HepG2 (cell line): ENCODE data around the gene M1AP. TPM values are rescaled to one million over a fixed set of nuclear protein-coding genes. Genes with fewer than 3 reads are reported as not detected.

Source experiments
- CC2D1A ChIP-seq: sonication (generic); formaldehyde crosslinking; IDR thresholded peaks from 2 replicates; pipeline ENCODE4 v1.8.1; 2023; ENCODE audit warnings: mild to moderate bottlenecking, missing genetic modification reagents
- DMAP1 ChIP-seq: IDR thresholded peaks from 2 replicates; pipeline ENCODE4 v1.6.1; 2016
- LCORL ChIP-seq, 2 experiments: fragments of 450-650 bp in 1 of 2; sonication (generic) in 1 of 2; formaldehyde crosslinking in 1 of 2; IDR thresholded peaks; 2 replicates each; pipeline versions ENCODE4 v1.5.0 to v1.6.1; 2017 to 2020; ENCODE audit warnings: antibody characterized with exemption in 1 of 2, missing genetic modification reagents in 1 of 2
- NR3C1 ChIP-seq: sonication (generic); formaldehyde crosslinking; IDR thresholded peaks from 2 replicates; pipeline ENCODE4 v1.4.0; 2020; ENCODE audit warnings: missing genetic modification reagents
- SMAD1 ChIP-seq: sonication (generic); formaldehyde crosslinking; IDR thresholded peaks from 2 replicates; pipeline ENCODE4 v1.4.0; 2020; ENCODE audit warnings: missing genetic modification reagents, low read depth, mild to moderate bottlenecking, borderline replicate concordance
- SNRNP70 ChIP-seq: fragments of 200-400 bp; formaldehyde crosslinking; IDR thresholded peaks from 2 replicates; pipeline ENCODE4 v1.6.1; 2017; ENCODE audit warnings: mild to moderate bottlenecking, low read depth, low read length, moderate library complexity
- SSRP1 ChIP-seq: IDR thresholded peaks from 2 replicates; pipeline ENCODE4 v1.6.1; 2016; ENCODE audit warnings: control low read depth
- TERF1 ChIP-seq: sonication (generic); formaldehyde crosslinking; IDR thresholded peaks from 2 replicates; pipeline ENCODE4 v1.8.0; 2022; ENCODE audit warnings: mild to moderate bottlenecking, missing genetic modification reagents, moderate library complexity
- ZFY ChIP-seq: sonication (generic); formaldehyde crosslinking; IDR thresholded peaks from 2 replicates; pipeline ENCODE4 v1.4.0; 2020; ENCODE audit warnings: missing genetic modification reagents
- ZNF280D ChIP-seq: sonication (generic); formaldehyde crosslinking; IDR thresholded peaks from 2 replicates; pipeline ENCODE4 v1.5.1; 2020; ENCODE audit warnings: mild to moderate bottlenecking, missing genetic modification reagents
- ZNF589 ChIP-seq: sonication (generic); formaldehyde crosslinking; conservative IDR thresholded peaks from 2 replicates; pipeline ENCODE4 v1.8.0; 2022; ENCODE audit warnings: mild to moderate bottlenecking, moderate library complexity, missing genetic modification reagents
- ZNF644 ChIP-seq: IDR thresholded peaks from 2 replicates; pipeline ENCODE4 v1.6.1; 2016; ENCODE audit warnings: low read depth
- ZNF713 ChIP-seq: sonication (generic); formaldehyde crosslinking; IDR thresholded peaks from 2 replicates; pipeline ENCODE4 v1.4.0; 2020; ENCODE audit warnings: mild to moderate bottlenecking, missing genetic modification reagents
- ZNF772 ChIP-seq: sonication (generic); formaldehyde crosslinking; IDR thresholded peaks from 2 replicates; pipeline ENCODE4 v1.5.0; 2020; ENCODE audit warnings: mild to moderate bottlenecking, missing genetic modification reagents
- polyA plus RNA-seq, 8 experiments: library from polyadenylated mRNA; depleted of rRNA in 3 of 8; stranded (reverse) in 7 of 8; unstranded in 1 of 8; fragments of >200 nt; fragmentation: Illumina TruSeq in 4 of 8; extraction: Trizol in 4 of 8; gene quantifications; 2 replicates each; pipeline versions ENCODE4 v1.2.1 to v1.2.3, GENCODE V29; 2011 to 2016; ENCODE audit warnings: low read depth in 4 of 8, missing spikeins in 1 of 8, mixed read lengths in 1 of 8; ENCODE audit not compliant: insufficient read depth in 1 of 8
- total RNA-seq, 5 experiments: library from RNA; depleted of rRNA; stranded (reverse); fragments of >200 nt; fragmentation: Illumina TruSeq; extraction: Trizol; gene quantifications; 2 replicates each; pipeline ENCODE4 v1.2.3, GENCODE V29; 2016; ENCODE audit warnings: low read depth in 1 of 5
- TF ChIP-seq, protein P1 (sequence below), 2 experiments: sonication (generic) in 1 of 2; formaldehyde crosslinking in 1 of 2; IDR thresholded peaks; 2 replicates each; pipeline versions ENCODE4 v1.4.0 to v1.6.1; 2016 to 2020; ENCODE audit warnings: borderline replicate concordance in 1 of 2, low read depth in 1 of 2, mild to moderate bottlenecking in 1 of 2, missing genetic modification reagents in 1 of 2
- TF ChIP-seq, protein P2 (sequence below): sonication (generic); formaldehyde crosslinking; IDR thresholded peaks from 2 replicates; pipeline ENCODE4 v1.4.0; 2020; ENCODE audit warnings: missing genetic modification reagents

M1AP gene
- total and polyA plus RNA-seq, 2 of the 13 experiments (the other 11 are each of a cell fraction or from before 2014, with no cell fraction given), result not detected

DNA sequence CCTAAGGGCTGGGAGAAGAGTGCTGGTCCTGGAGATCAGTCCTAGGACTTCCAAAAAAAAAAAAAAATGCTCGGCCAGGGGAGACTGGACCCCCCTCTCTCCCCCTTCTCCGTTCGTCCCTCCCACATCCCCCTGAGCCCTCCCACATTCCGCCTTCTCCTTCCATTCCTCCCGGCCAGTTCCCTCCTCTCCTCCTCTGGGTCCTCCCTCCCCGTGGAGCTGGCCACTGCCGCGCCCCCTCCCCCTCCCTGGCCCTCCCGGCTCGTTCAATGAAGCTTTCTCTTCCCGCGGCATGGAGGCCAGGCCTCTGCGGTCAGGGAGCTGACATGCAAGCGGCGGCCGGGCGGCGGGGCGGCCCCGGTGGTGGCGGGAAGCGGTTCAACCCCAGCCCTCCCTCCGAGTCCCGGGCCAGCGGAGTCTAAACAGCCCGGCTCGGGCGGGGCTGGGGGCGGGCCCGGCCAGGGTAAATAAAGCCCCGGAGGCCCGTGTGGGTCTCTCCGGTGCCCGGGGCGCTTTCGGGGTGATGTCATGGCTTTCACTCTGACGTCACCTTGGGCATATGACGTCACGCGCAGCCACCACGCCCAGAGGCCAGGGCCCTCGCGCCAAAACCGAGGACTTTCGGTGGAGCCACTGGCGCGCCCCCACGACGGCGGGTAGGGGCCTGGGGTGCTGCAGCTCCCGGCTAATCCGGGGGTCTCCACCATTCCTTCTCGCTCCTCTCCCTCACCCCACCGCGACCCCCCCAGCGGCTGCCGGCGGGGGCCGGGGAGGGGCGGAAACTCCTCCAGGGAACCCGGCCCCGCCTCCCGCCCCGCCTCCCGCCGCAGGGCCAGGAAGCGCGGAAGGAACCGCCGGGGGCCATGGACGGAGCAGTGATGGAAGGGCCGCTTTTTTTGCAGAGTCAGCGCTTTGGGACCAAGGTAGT lies 94.0 kb downstream of the M1AP start, which contains the start of the genes DOK1 and LOXL3 (continued):
- TF ChIP-seq ZNF280D (0 out of 2 replicates have a peak, but pooled peaks have one; percentile 43), CC2D1A (CRISPR knock-in tag) (no peak), SNRNP70 (no peak), TERF1 (CRISPR knock-in tag) (no peak), SMAD1 (CRISPR knock-in tag) (no peak), DMAP1 (CRISPR knock-in tag) (peak; percentile 26; the same call in 1 of the 2 replicates), LCORL (IDR thresholded peaks at IDR 0.05) (no peak), LCORL (CRISPR knock-in tag; IDR thresholded peaks at IDR 0.05) (0 out of 2 replicates have a peak, but pooled peaks have one; percentile 43), ZNF644 (no peak), NR3C1 (CRISPR knock-in tag) (no peak), ZFY (CRISPR knock-in tag) (0 out of 2 replicates have a peak, but pooled peaks have one; percentile 34), ZNF589 (no peak), ZNF772 (no peak), ZNF713 (no peak), SSRP1 (CRISPR knock-in tag) (0 out of 2 replicates have a peak, but pooled peaks have one; percentile 73)
- TF ChIP-seq, protein P1, sequence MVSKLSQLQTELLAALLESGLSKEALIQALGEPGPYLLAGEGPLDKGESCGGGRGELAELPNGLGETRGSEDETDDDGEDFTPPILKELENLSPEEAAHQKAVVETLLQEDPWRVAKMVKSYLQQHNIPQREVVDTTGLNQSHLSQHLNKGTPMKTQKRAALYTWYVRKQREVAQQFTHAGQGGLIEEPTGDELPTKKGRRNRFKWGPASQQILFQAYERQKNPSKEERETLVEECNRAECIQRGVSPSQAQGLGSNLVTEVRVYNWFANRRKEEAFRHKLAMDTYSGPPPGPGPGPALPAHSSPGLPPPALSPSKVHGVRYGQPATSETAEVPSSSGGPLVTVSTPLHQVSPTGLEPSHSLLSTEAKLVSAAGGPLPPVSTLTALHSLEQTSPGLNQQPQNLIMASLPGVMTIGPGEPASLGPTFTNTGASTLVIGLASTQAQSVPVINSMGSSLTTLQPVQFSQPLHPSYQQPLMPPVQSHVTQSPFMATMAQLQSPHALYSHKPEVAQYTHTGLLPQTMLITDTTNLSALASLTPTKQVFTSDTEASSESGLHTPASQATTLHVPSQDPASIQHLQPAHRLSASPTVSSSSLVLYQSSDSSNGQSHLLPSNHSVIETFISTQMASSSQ (IDR thresholded peaks at IDR 0.05; ENCODE audit: low read depth), result no peak
- TF ChIP-seq, protein P1 (CRISPR knock-in tag; IDR thresholded peaks at IDR 0.05; ENCODE audit: borderline replicate concordance), result peak; percentile 23; the same call in 1 of the 2 replicates
- TF ChIP-seq, protein P2, sequence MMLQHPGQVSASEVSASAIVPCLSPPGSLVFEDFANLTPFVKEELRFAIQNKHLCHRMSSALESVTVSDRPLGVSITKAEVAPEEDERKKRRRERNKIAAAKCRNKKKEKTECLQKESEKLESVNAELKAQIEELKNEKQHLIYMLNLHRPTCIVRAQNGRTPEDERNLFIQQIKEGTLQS (CRISPR knock-in tag), result peak; percentile 64
